Fibroblast of the aortic adventitia (primary cell): ENCODE results near the gene IL22RA2. TPM values are rescaled to one million over a fixed set of nuclear protein-coding genes. Genes with fewer than 3 reads are reported as not detected.
A peak's percentile ranks its signal among the peaks of the same experiment; 100 is the strongest.
"Not testable (repeated sequence)": the region's sequence is repeated elsewhere in the genome, so short reads cannot be mapped to it uniquely, and the experiment has no call there.

Source experiments
- DNase-seq: peaks from one replicate; pipeline ENCODE4 v3.0.0-alpha.2; 2010; ENCODE audit warnings: low read depth
- H3K4me3 ChIP-seq: 2 replicates; pipeline ENCODE4 v1.5.1; 2011; ENCODE audit warnings: low read depth, mild to moderate bottlenecking, control low read depth, low read length, moderate library complexity
- CTCF ChIP-seq: IDR thresholded peaks from 2 replicates; pipeline ENCODE4 v1.5.1; 2011; ENCODE audit warnings: mild to moderate bottlenecking, low read length, control low read depth, inconsistent platforms; ENCODE audit not compliant: insufficient read depth
- total RNA-seq: library from RNA; depleted of rRNA; stranded (reverse); fragments of >200 nt; gene quantifications from 2 replicates; pipeline ENCODE4 v1.2.3, GENCODE V29; 2012; ENCODE audit warnings: low replicate concordance

Gene IL22RA2
- total RNA-seq, 1 donor = not detected

GRCh38 chr6:137216875-137217553 is 43.6 kb upstream of the IL22RA2 start:
- no peak for DNase-seq
- no peak for TF ChIP-seq CTCF
- peak overlapping the region; percentile 96 for H3K4me3 ChIP-seq

GRCh38 chr6:137216106-137216505 is 42.7 kb upstream of the IL22RA2 start:
- H3K4me3 ChIP-seq = no peak overlapping the region
- DNase-seq = no peak
- no peak for TF ChIP-seq CTCF

- DNase-seq, H3K4me3 ChIP-seq: not testable (repeated sequence)
Measured at GRCh38 chr6:137215630-137216029, 42.2 kb upstream of the IL22RA2 start.

- no peak for DNase-seq
- no peak for TF ChIP-seq CTCF
- H3K4me3 ChIP-seq = no peak overlapping the region
Measured at GRCh38 chr6:137214931-137215330, 41.5 kb upstream of the IL22RA2 start.

GRCh38 chr6:137213813-137214212 is 40.4 kb upstream of the IL22RA2 start:
- DNase-seq = no peak
- no peak for TF ChIP-seq CTCF
- no peak overlapping the region for H3K4me3 ChIP-seq

GRCh38 chr6:137213331-137213740 is 39.9 kb upstream of the IL22RA2 start:
- TF ChIP-seq CTCF = no peak
- no peak overlapping the region for H3K4me3 ChIP-seq
- DNase-seq = peak; percentile 38

GRCh38 chr6:137211910-137212309 is 38.5 kb upstream of the IL22RA2 start:
- no peak overlapping the region for H3K4me3 ChIP-seq
- TF ChIP-seq CTCF = no peak
- no peak for DNase-seq
